H9 (cell line): ENCODE measurements around the gene CAMTA1. TPM values are rescaled to one million over a fixed set of nuclear protein-coding genes. Genes with fewer than 3 reads are reported as not detected.

ENCODE experiments used
- DNase-seq: peaks from one replicate; pipeline ENCODE4 v3.0.0-alpha.2; 2017
- H2AFZ ChIP-seq: one replicate; pipeline ENCODE4 v1.6.1; 2013; ENCODE audit warnings: mild to moderate bottlenecking, low read length, control low read depth, moderate library complexity
- H2AK5ac ChIP-seq: 2 replicates; pipeline ENCODE4 v1.6.1; 2013; ENCODE audit warnings: low read length, control low read depth, mixed read lengths; ENCODE audit not compliant: insufficient read length
- H2BK120ac ChIP-seq: one replicate; pipeline ENCODE4 v1.6.1; 2013; ENCODE audit warnings: low read depth, mild to moderate bottlenecking, low read length, control low read depth, inconsistent platforms; ENCODE audit not compliant: poor library complexity, severe bottlenecking
- H2BK12ac ChIP-seq: 2 replicates; pipeline ENCODE4 v1.6.1; 2013; ENCODE audit warnings: low read length, control low read depth, mixed read lengths, low read depth; ENCODE audit not compliant: insufficient read length
- H2BK15ac ChIP-seq: 2 replicates; pipeline ENCODE4 v1.6.1; 2013; ENCODE audit warnings: low read depth, low read length, control low read depth
- H2BK20ac ChIP-seq: one replicate; pipeline ENCODE4 v1.6.1; 2013; ENCODE audit warnings: low read depth, mild to moderate bottlenecking, low read length, control low read depth, inconsistent platforms; ENCODE audit not compliant: poor library complexity, severe bottlenecking
- H2BK5ac ChIP-seq: 2 replicates; pipeline ENCODE4 v1.6.1; 2013; ENCODE audit warnings: low read length, control low read depth, mixed read lengths; ENCODE audit not compliant: insufficient read length
- H3K14ac ChIP-seq: 2 replicates; pipeline ENCODE4 v1.6.1; 2013; ENCODE audit warnings: low read length, control low read depth; ENCODE audit not compliant: insufficient read depth
- H3K18ac ChIP-seq: 2 replicates; pipeline ENCODE4 v1.6.1; 2013; ENCODE audit warnings: low read depth, mild to moderate bottlenecking, mixed read lengths, low read length, control low read depth; ENCODE audit not compliant: insufficient read length
- H3K23ac ChIP-seq: 2 replicates; pipeline ENCODE4 v1.6.1; 2013; ENCODE audit warnings: low read length, control low read depth, mixed read lengths, low read depth; ENCODE audit not compliant: insufficient read length
- H3K23me2 ChIP-seq: 2 replicates; pipeline ENCODE4 v1.6.1; 2013; ENCODE audit warnings: low read depth, mild to moderate bottlenecking, mixed read lengths, low read length, control low read depth; ENCODE audit not compliant: insufficient read length, poor library complexity, severe bottlenecking
- H3K27ac ChIP-seq: 2 replicates; pipeline ENCODE4 v1.5.1; 2013; ENCODE audit warnings: low read length, control low read depth, mixed read lengths, low read depth; ENCODE audit not compliant: insufficient read length
- H3K27me3 ChIP-seq: 2 replicates; pipeline ENCODE4 v1.6.1; 2013; ENCODE audit warnings: low read length, control low read depth, inconsistent platforms; ENCODE audit not compliant: insufficient read depth
- H3K4ac ChIP-seq: 2 replicates; pipeline ENCODE4 v1.6.1; 2013; ENCODE audit warnings: low read depth, mild to moderate bottlenecking, control low read depth, inconsistent platforms, low read length, moderate library complexity
- H3K4me1 ChIP-seq: 2 replicates; pipeline ENCODE4 v1.6.1; 2013; ENCODE audit warnings: low read length, control low read depth, inconsistent platforms; ENCODE audit not compliant: insufficient read depth
- H3K4me2 ChIP-seq: 2 replicates; pipeline ENCODE4 v1.6.1; 2013; ENCODE audit warnings: low read length, control low read depth, mixed read lengths; ENCODE audit not compliant: insufficient read length, insufficient read depth
- H3K56ac ChIP-seq: 2 replicates; pipeline ENCODE4 v1.6.1; 2013; ENCODE audit warnings: low read depth, mild to moderate bottlenecking, mixed read lengths, low read length, control low read depth; ENCODE audit not compliant: insufficient read length
- H3K79me1 ChIP-seq: 2 replicates; pipeline ENCODE4 v1.6.1; 2013; ENCODE audit warnings: low read depth, mild to moderate bottlenecking, moderate library complexity, low read length, control low read depth, inconsistent platforms; ENCODE audit not compliant: insufficient read depth, poor library complexity, severe bottlenecking
- H3K79me2 ChIP-seq: 2 replicates; pipeline ENCODE4 v1.6.1; 2013; ENCODE audit warnings: low read length, control low read depth, inconsistent platforms; ENCODE audit not compliant: insufficient read depth
- H3K9ac ChIP-seq: 2 replicates; pipeline ENCODE4 v1.6.1; 2013; ENCODE audit warnings: low read length, control low read depth, mixed read lengths; ENCODE audit not compliant: insufficient read length; ENCODE audit errors: extremely low read depth
- H3K9me3 ChIP-seq: one replicate; pipeline ENCODE4 v1.6.1; 2013; ENCODE audit warnings: low read depth, low read length, inconsistent platforms; ENCODE audit not compliant: control insufficient read depth
- H3T11ph ChIP-seq: one replicate; pipeline ENCODE4 v1.6.1; 2013; ENCODE audit warnings: mild to moderate bottlenecking, low read length, control low read depth, inconsistent platforms
- H4K20me1 ChIP-seq: one replicate; pipeline ENCODE4 v1.6.1; 2013; ENCODE audit not compliant: control insufficient read depth, insufficient read length, insufficient read depth
- H4K5ac ChIP-seq: 2 replicates; pipeline ENCODE4 v1.6.1; 2013; ENCODE audit warnings: low read depth, mild to moderate bottlenecking, mixed read lengths, low read length, control low read depth; ENCODE audit not compliant: insufficient read length
- H4K8ac ChIP-seq: replicated peaks from 2 replicates; pipeline ENCODE4 v1.6.1; 2013; ENCODE audit warnings: low read length, control low read depth, mixed read lengths, low read depth; ENCODE audit not compliant: insufficient read length
- H4K91ac ChIP-seq: 2 replicates; pipeline ENCODE4 v1.6.1; 2013; ENCODE audit warnings: low read depth, mild to moderate bottlenecking, moderate library complexity, mixed read lengths, low read length, control low read depth; ENCODE audit not compliant: insufficient read length
- H3K27ac Mint-ChIP-seq, 3 experiments: 2 replicates in 2 of 3; 3 replicates in 1 of 3; pipeline ENCODE4 v1.8.0; 2020 to 2021; ENCODE audit warnings: mixed read lengths in 3 of 3, mild to moderate bottlenecking in 1 of 3, moderate library complexity in 1 of 3
- H3K27me3 Mint-ChIP-seq: 2 replicates; pipeline ENCODE4 v1.8.0; 2021; ENCODE audit warnings: low read depth, mild to moderate bottlenecking, moderate library complexity, mixed read lengths
- H3K36me3 Mint-ChIP-seq, 3 experiments: 2 replicates in 2 of 3; 3 replicates in 1 of 3; pipeline ENCODE4 v1.8.0; 2020 to 2021; ENCODE audit warnings: low read depth in 3 of 3, mixed read lengths in 3 of 3; ENCODE audit not compliant: insufficient read depth in 1 of 3
- H3K4me1 Mint-ChIP-seq, 2 experiments: 2 replicates each; pipeline ENCODE4 v1.8.0; 2020; ENCODE audit warnings: mixed read lengths in 2 of 2
- H3K4me3 Mint-ChIP-seq, 2 experiments: 2 replicates in 1 of 2; 3 replicates in 1 of 2; pipeline ENCODE4 v1.8.0; 2020 to 2021; ENCODE audit warnings: mild to moderate bottlenecking in 2 of 2, mixed read lengths in 2 of 2, moderate library complexity in 1 of 2
- H3K9me3 Mint-ChIP-seq, 2 experiments: 2 replicates in 1 of 2; 3 replicates in 1 of 2; pipeline ENCODE4 v1.8.0; 2020; ENCODE audit warnings: mild to moderate bottlenecking in 2 of 2, mixed read lengths in 2 of 2, moderate library complexity in 1 of 2
- WGBS: extraction: QIAGEN DNeasy Blood & Tissue Kit; methylation state at CpG from one replicate; pipeline ENCODE4 v1.1.7; 2013; ENCODE audit warnings: missing lambda C conversion rate, low lambda C conversion rate, mixed read lengths; ENCODE audit not compliant: insufficient read length; ENCODE audit errors: extremely low coverage; 5-methylcytosine and 5-hydroxymethylcytosine counted together
- total RNA-seq: library from RNA; stranded (reverse); gene quantifications from 2 replicates; pipeline ENCODE4 v1.2.1, GENCODE V29; 2021
- TF ChIP-seq, protein P1 (sequence below): fragments of 200-600 bp; sonication (generic); conservative IDR thresholded peaks from 3 replicates; pipeline ENCODE4 v1.8.0; 2021; ENCODE audit warnings: antibody characterized with exemption, mild to moderate bottlenecking

CAMTA1 gene
- total RNA-seq, 1 experiment from 2014 or later = 115 TPM

- Histone ChIP-seq H3K23me2 (no peaks in the 10 kb centered on the region), H2BK12ac (no peak overlapping the region), H2BK5ac (no peak overlapping the region), H3K23ac (no peak overlapping the region), H3K9me3 (no peaks in the 10 kb centered on the region), H3K27ac (no peak overlapping the region), H4K8ac (no peak overlapping the region), H3K79me1 (no peaks in the 10 kb centered on the region), H3T11ph (no peak overlapping the region), H2BK15ac (no peak overlapping the region), H4K5ac (no peak overlapping the region), H2AFZ (no peak overlapping the region), H3K27me3 (no peaks in the 10 kb centered on the region), H3K79me2 (no peaks in the 10 kb centered on the region), H4K91ac (no peak overlapping the region), H2AK5ac (no peak overlapping the region), H3K14ac (peak overlapping the region; percentile 37; the same call in 1 of the 2 replicates), H3K4ac (no peak overlapping the region), H2BK120ac (no peak overlapping the region), H3K56ac (no peak overlapping the region), H2BK20ac (no peak overlapping the region), H3K4me2 (no peak overlapping the region), H3K4me1 (no peaks in the 10 kb centered on the region), H3K9ac (no peak overlapping the region), H3K18ac (no peak overlapping the region), H4K20me1 (no peaks in the 10 kb centered on the region)
- no CpG with 5 or more reads among the region's 16 CpGs for WGBS
- no peak for DNase-seq
- Mint-ChIP-seq H3K36me3 (no peaks in the 10 kb centered on the region), H3K27me3 (peaks cover 4% of the 10 kb centered on the region; the same call in 1 of the 2 replicates), H3K27ac (no peak overlapping the region), H3K9me3 (no peaks in the 10 kb centered on the region), H3K4me3 (no peak overlapping the region), H3K4me1 (no peaks in the 10 kb centered on the region)
- TF ChIP-seq, protein P1, sequence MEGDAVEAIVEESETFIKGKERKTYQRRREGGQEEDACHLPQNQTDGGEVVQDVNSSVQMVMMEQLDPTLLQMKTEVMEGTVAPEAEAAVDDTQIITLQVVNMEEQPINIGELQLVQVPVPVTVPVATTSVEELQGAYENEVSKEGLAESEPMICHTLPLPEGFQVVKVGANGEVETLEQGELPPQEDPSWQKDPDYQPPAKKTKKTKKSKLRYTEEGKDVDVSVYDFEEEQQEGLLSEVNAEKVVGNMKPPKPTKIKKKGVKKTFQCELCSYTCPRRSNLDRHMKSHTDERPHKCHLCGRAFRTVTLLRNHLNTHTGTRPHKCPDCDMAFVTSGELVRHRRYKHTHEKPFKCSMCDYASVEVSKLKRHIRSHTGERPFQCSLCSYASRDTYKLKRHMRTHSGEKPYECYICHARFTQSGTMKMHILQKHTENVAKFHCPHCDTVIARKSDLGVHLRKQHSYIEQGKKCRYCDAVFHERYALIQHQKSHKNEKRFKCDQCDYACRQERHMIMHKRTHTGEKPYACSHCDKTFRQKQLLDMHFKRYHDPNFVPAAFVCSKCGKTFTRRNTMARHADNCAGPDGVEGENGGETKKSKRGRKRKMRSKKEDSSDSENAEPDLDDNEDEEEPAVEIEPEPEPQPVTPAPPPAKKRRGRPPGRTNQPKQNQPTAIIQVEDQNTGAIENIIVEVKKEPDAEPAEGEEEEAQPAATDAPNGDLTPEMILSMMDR = no peak
Measured at GRCh38 chr1:7009741-7010525, 224.7 kb downstream of the CAMTA1 start.
